ENCODE data around the gene ABLIM3. TPM values are rescaled to one million over a fixed set of nuclear protein-coding genes. Genes with fewer than 3 reads are reported as not detected.
A peak's percentile ranks its signal among the peaks of the same experiment; 100 is the strongest.

Gene ABLIM3
- total and polyA plus RNA-seq, 2 of the 13 experiments (the other 11 are each of a cell fraction or from before 2014, with no cell fraction given): 0.53 to 6.3 TPM

DNA sequence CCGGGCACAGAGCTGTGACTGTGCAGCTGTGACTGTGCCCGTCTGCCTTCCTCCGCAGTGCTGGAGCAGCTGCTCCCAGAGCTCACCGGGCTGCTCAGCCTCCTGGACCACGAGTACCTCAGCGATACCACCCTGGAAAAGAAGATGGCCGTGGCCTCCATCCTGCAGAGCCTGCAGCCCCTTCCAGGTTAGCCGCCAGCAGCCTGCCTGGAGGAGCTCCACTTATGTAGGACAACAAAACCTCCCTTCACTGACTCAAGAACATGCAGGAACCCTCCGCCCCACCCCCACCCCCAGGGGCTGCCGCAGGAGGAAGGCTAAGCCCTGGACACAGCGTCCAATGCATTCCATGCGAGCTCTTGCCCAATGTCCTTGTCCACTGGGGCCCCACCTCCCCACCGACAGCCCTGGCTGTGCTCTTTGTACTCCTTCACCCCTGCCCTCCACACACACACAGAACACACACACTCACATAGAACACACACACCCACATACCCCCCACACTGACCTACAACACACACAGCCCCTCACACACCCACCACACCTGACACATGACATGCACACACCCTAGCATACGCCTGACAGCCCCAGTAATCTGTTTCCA is 158.3 kb downstream of the ABLIM3 start (continued):
- TF ChIP-seq SOX13 (IDR thresholded peaks at IDR 0.05): no peak
- TF ChIP-seq SOX13 (CRISPR knock-in tag; conservative IDR thresholded peaks at IDR 0.05 in 1 of 2, IDR thresholded peaks at IDR 0.05 in 1 of 2): peak in 1 of 2 experiments; percentile 50; a peak in 2 of 4 replicates
- TF ChIP-seq ZNF33B (CRISPR knock-in tag; IDR thresholded peaks at IDR 0.05): no peak
- peak; percentile 71; the same call in 1 of the 2 replicates for TF ChIP-seq ZBTB43 (CRISPR knock-in tag; conservative IDR thresholded peaks at IDR 0.05)
- no peak for TF ChIP-seq ATF1 (CRISPR knock-in tag; IDR thresholded peaks at IDR 0.05)
- TF ChIP-seq ZMYM3 (CRISPR knock-in tag; IDR thresholded peaks at IDR 0.05): peak; percentile 58
- TF ChIP-seq SIX4 (CRISPR knock-in tag; IDR thresholded peaks at IDR 0.05): no peak
- no peak for TF ChIP-seq MEIS2 (CRISPR knock-in tag; IDR thresholded peaks at IDR 0.05)
- TF ChIP-seq REPIN1 (CRISPR knock-in tag; IDR thresholded peaks at IDR 0.05; ENCODE audit: borderline replicate concordance, low read depth): peak; percentile 27; the same call in 1 of the 2 replicates
- peak; percentile 40 for TF ChIP-seq FOXA3 (CRISPR knock-in tag; IDR thresholded peaks at IDR 0.05)
- peak; percentile 76; the same call in 1 of the 2 replicates for TF ChIP-seq MTA1 (CRISPR knock-in tag; IDR thresholded peaks at IDR 0.05; ENCODE audit: borderline replicate concordance)
- TF ChIP-seq RXRB (CRISPR knock-in tag; IDR thresholded peaks at IDR 0.05; ENCODE audit: borderline replicate concordance): peak; percentile 63; the same call in 1 of the 2 replicates
- TF ChIP-seq TSC22D2 (CRISPR knock-in tag; IDR thresholded peaks at IDR 0.05; ENCODE audit: borderline replicate concordance): no peak
- no peak for TF ChIP-seq PRDM15 (CRISPR knock-in tag; IDR thresholded peaks at IDR 0.05)
- TF ChIP-seq ZNF383 (CRISPR knock-in tag; IDR thresholded peaks at IDR 0.05; ENCODE audit: borderline replicate concordance): no peak
- no peak for TF ChIP-seq ETV5 (CRISPR knock-in tag; IDR thresholded peaks at IDR 0.05; ENCODE audit: borderline replicate concordance)
- no peak; the same call in 1 of the 2 replicates for TF ChIP-seq SP5 (CRISPR knock-in tag; IDR thresholded peaks at IDR 0.05; ENCODE audit: borderline replicate concordance, low read depth)
- TF ChIP-seq NFRKB (IDR thresholded peaks at IDR 0.05): no peak
- TF ChIP-seq ZNF788 (CRISPR knock-in tag; IDR thresholded peaks at IDR 0.05; ENCODE audit: borderline replicate concordance): peak; percentile 56; the same call in 1 of the 2 replicates
- 0 out of 2 replicates have a peak, but pooled peaks have one; percentile 35 for TF ChIP-seq ZNF761 (CRISPR knock-in tag; conservative IDR thresholded peaks at IDR 0.05)
- no peak for TF ChIP-seq SPEN (CRISPR knock-in tag; IDR thresholded peaks at IDR 0.05; ENCODE audit: low read depth)
- TF ChIP-seq ZNF773 (CRISPR knock-in tag; IDR thresholded peaks at IDR 0.05; ENCODE audit: borderline replicate concordance): no peak
- TF ChIP-seq NCOA2 (CRISPR knock-in tag; IDR thresholded peaks at IDR 0.05): peak; percentile 44
- TF ChIP-seq POLR2AphosphoS5 (IDR thresholded peaks at IDR 0.05; ENCODE audit: low read depth, low read length): no peak
- peak; percentile 67; the same call in 1 of the 2 replicates for TF ChIP-seq ZMYM4 (CRISPR knock-in tag; IDR thresholded peaks at IDR 0.05)
